CD4-positive, alpha-beta T cell treated with Interleukin-6 at 100 ng/mL for 8 hours (primary cell): ENCODE results near the gene PRR30.

Experiments
- DNase-seq: peaks from one replicate; pipeline ENCODE4 v3.0.0-alpha.2; 2020; ENCODE audit warnings: mixed read lengths, low spot score

The PRR30 gene

DNA sequence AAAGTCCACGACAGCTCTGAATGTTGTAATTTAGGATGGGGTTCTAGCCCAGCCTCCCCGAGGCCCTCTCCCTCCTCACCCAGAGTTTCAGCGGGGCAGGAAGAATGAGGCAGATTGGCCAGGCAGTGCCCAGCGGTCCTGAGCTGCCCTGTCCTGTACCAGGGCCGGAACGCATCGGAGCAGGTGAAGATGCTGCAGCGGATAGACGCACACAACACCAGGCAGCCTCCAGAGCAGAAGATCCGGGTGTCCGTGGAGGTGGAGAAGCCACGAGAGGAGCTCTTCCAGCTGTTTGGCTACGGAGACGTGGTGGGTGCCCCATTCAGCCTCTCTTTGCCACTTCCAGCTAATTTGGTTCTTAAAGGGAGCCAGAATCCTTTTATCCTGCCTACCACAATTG lies 41.9 kb downstream of the PRR30 start:
- DNase-seq, result no peak

DNA sequence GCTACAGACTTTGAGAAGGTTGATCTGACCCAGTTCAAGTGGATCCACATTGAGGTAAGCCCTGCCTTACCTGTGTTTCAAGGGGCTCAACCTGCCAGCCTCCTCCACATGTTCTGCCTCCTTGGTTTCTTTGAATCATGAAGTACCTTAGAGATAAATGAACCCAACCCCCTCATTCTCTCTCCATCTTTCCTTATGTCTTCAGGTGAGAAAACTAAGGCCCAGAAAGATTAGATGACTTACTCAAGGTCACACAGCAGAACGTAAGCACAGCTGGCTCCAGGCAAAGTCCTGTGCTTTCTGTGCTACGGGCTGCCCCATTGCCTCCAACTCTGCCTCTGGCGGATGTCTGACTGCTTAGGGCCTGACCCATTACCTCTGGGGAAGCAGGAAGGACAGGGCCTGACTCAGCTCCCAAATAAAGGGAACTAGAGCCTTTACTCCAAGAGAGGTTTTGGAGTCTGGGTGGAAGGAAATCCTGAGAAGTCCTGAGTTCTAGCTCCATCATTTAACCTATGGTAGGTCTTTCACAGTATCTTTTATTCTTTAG lies 42.4 kb downstream of the PRR30 start:
- no peak for DNase-seq

DNA sequence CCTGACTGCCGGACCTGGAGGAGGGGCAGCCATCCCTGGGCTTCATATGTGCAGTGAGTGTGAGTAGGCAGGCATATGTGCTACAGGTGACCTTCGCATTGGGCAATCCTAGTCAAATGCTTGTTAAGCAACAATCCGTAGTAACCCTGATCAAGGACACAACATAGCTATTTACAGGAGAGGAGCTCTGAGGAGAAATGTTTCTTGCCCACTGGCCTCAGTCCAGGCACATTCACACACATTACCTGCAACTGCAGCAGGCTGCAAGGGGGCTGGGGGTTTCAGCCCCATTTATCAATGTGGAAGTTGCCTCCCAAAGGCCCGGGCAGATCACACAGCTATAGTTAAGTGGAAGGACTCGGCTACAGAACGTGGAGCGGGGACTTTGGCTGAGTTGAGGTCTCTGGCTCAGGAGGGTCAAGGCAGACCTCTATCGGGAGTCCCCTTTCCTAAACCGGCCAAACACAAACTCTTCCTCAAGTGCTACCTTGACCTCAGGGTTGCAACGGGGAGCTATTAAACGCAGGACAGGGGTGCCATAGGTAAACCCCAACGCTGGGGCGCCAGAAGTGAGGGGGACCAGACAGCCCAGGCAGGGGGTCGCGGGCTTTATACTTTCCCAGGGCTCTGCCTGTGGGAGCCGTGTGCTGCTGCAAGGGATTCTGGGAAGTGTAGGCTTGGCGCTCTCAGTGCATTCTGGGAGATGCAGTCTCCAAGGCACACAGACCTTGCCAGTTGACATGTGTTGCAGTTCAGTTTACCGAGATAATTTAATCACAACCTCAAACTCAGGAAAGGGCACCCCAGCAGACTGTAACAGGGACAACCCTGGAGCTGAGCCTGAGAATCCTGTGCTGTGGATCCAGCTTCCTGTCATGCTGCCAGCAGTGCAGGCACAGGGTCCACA lies 43.2 kb downstream of the PRR30 start:
- DNase-seq, result peak; percentile 44

DNA sequence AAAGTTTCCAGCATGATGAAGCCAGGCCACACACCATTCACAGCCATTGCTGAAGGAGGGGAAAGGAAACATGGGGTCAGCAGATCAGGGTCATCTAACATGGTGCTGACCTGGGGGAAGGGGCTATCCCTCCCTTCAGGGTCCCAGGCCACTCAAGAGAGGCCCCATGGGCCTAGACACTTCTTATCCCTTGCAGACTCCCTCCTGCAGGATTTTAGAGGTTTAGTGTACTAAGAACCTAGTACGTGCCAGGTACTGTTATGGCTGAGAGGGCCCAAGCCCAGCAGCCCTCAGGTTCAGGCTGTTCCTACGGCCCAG lies 43.8 kb downstream of the PRR30 start:
- DNase-seq, result no peak

DNA sequence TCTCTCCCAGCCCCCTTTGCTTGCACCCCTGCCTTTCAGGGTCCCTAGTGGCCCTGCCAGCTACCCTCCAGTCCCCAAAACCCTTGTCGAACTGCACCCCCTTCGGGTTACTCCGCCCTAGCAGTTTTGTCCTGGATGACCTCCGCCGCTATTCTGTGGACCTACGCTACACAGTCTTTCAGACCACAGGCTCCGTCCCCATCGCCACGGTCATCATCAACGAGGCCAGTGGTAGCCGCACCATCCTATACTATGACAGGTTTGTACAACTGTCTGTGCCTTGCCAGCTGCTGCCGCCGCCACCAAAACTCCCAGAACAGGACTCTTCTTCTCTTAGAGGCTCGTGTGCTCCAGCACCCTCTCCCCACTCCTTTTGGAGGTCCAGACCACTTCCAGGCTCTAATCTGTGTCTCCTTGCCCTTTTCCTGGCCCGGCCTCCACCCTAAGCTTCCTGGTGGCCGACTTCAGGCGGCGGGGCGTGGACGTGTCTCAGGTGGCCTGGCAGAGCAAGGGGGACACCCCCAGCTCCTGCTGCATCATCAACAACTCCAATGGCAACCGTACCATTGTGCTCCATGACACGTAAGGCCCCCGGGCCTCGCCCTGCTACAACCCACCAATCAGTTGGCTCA lies 44.7 kb downstream of the PRR30 start:
- no peak for DNase-seq

DNA sequence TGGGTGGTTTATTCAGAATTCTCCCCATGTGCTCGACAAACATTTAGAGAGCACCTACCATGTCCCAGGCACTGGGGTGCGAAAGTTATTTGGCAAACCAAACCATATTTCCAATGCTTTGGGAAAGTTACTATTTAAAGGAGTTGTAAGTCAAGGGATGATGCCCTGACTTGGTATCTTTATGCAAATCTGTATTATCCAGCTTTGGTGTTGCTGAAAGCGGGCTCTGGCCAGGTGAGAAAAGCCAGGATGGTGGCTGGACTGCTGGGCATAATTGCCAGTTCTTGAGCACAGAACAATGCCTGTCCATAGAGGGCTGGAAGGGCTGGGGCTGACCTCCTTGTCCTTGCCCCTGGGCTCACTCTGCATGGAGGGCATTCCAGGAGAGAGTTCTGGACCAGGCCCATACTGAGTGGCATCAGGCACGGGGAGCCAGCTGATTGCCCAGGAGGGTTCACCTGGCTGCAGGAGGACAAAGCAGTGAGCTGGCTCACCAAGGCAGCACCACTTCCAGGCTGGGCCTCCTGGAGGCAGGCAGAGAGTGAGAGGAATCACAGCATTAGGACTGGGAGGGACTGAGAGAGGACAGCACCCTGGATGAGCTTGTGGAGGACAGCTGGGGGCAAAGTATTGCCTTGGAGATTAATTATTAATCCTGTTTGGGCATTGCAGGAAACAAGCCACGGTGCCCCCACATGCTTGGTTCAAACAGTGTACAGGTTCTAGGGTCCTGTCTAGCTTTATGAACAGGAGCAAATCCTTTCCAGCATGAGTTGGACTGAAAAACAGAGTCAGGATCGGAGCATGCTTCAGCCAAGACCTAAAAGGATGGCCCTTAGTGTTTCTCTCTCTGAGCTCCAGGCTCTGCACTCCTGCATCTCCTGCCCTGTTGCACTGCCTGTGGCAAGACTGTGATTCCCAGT lies 45.5 kb downstream of the PRR30 start:
- DNase-seq, result no peak

DNA sequence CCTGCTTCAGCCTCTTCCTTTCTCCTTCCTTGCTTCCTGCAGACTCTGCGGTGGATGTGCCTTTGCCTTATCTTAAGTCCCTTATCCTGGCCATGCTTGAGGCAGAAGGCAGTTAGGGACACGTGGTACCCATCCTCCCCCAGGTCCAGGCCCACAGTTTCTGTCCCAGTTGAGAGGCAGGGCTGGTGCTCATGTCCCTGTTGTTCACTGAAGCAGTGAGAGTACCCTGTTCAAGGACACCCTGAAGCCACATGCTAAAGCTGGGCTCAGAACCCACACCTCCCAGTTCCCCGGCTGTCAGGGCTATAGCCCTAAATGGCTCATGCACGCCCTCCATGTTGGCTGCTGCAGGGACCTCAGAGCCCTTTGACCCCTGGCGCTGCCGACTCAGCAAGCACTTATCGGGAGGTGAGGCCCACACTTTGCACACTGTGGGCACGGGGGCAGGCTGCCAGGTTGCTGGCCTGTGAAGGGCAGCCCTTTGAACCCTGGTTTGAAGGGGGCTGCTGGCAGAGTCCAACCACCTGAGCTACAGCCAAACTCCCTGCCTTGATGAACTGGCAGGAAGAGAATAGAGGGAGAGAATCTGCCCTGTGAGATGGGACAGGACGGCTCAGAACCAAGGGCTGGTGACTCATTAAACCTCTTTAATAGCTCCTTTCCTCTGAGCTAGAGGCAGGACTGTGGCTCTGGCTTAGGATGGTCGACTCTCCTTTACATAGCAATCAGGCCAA lies 46.3 kb downstream of the PRR30 start:
- DNase-seq, result no peak

DNA sequence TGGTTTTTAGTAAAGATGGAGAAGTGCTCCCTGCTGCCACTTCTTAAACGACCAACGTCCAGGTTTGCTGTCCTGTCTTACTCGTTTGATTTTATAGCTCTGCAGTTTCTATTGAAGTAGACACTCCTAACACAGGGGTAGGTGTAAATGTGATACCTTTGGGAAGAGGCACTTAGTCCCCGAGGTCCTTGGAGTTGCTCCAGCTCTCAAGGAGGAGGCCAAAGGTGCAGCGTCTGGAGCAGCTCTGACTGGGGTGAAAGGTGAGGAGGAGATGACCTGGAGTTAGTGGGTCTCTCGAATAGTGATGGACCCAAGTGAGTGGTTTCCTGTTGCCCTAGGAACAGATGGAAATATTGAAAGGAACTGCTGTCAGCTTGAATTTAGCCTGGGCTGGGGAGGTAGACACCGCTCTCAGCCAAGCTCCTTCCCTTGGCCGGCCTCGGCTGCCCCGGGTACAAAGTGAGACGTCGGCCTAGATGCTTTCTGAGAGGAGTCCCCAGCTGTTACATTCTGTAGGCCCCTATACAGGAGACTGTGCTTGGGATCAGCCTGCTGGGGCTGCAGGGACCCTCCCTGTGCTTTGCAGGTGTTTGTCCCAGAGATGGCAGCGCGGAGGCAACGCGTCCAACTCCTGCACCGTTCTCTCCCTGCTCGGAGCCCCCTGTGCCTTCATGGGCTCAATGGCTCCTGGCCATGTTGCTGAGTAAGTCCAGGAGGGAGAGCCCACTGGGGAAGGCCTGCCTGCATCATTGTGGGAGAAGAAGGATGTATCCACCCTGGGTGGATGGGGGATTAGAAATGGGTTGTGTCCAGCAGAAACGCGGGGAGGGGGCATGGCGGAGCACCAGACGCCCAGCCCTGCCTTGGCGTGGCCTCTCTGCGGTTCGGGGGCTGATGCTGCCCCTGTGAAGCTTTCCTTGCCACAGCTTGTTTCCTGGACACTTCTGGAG lies 47.2 kb downstream of the PRR30 start:
- DNase-seq, result no peak

DNA sequence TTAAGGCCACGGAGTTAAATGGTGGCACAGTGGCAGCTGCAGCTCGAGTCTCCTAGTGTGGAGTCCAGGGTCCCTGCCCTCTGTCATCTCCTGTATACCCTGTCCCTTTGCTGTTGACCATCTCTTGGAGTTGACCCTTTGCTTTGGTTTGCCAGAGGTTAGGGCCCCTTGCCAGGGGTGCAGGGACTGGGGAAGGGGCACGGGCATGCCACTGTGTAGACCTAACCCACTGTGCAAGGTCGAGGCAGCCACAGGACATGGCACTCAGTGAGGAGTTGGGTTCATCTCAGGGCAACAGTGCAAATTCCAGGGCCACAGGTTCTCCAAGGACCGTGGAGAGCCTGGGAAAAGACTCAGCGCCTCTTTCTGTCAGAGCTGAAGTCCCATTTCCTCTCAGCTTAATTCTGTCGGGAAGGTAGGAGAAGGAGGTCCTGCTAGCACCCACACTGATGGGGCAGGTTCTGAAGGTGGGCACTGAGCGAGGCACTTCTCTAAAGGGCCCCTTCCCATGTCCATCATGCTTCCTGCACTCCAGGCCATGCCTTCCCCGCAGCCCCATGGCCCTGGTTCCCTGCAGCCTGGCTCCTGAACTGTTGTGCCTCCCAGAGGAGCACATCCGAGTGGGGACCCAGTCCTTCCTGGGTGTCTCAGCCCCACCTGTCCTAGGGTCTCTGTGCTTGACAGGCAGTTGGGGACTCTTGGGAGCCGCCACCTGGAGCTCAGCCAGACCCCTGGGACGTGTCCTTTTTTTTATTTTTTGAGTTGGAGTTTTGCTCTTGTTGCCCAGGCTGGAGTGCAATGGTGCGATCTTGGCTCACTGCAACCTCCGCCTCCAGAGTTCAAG lies 49.9 kb downstream of the PRR30 start:
- no peak for DNase-seq

DNA sequence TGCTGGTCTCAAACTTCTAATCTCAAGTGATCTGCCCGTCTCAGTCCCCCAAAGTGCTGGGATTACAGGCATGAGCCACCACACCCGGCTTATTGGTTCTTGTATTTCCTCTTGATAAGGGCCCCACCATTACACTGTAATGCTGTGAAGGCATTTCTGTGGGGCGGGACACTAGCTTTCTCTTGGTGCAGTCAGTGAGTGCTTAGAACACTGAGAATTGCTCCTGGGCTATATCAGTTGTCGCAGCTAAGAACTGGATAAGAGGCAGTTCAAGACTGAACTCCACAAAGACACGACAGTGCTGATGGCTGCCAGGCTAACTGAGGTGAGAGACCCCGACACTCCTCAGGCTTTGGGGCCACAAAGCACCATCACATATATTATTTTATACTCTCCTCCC lies 50.6 kb downstream of the PRR30 start:
- DNase-seq, result no peak

DNA sequence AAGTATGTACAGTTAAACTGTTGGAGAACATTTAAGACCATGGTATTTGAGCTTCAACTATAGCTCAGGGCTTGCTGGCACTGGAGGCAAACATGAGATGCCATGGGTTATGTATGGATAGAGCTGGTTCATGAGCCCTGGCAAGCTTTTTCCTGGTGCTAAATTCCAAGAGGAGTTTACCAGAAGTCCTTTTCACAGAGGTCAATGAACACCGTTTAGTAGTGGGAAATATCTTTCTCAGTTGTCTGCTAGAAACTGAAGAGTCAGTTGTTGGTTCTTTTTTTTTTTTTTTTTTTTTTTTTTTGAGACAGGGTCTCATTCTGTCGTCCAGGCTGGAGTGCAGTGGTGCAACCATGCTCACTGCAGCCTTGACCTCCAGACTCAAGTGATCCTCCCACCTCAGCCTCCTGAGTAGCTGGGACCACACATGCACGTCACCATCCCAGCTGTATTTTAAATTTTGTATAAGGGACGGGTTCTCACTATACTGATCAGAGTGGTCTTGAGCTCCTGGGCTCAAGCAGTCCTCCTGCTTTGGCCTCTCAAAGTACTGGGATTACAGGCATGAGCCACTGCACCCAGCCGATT lies 51.3 kb downstream of the PRR30 start:
- DNase-seq, result no peak
